Measurements from ENCODE around the gene ANO2.

GRCh38 chr12:5650829-5651461, 294.1 kb downstream of the ANO2 start:
- TF ChIP-seq MAX (IDR thresholded peaks at IDR 0.05; ENCODE audit: low read depth, low read length), result no peak
- TF ChIP-seq POLR2A (IDR thresholded peaks at IDR 0.05; ENCODE audit: extremely low read depth, insufficient read length), result no peak
- TF ChIP-seq CTCF (IDR thresholded peaks at IDR 0.05; ENCODE audit: low read depth, low read length), result no peak

Data from NB4 (cell line).